ENCODE data around the gene PRKCE. TPM values are rescaled to one million over a fixed set of nuclear protein-coding genes. Genes with fewer than 3 reads are reported as not detected.

The PRKCE gene
- total and polyA plus RNA-seq, 4 experiments from 2014 or later = 1.8 to 21.7 (median 11.0) TPM

- no peak for DNase-seq
- Histone ChIP-seq H3K27ac (ENCODE audit: low read depth, low read length) (no peak overlapping the region), H3K4me3 (ENCODE audit: low read length in 2 of 2) (no peak overlapping the region), H3K9me3 (ENCODE audit: control insufficient read depth in 1 of 2, low read length in 2 of 2) (no peaks in the 10 kb centered on the region), H3K27me3 (ENCODE audit: insufficient read depth, low read length) (no peaks in the 10 kb centered on the region), H3K36me3 (ENCODE audit: insufficient read depth, low read length) (no peaks in the 10 kb centered on the region), H3K4me1 (ENCODE audit: insufficient read depth, low read length) (peaks cover 4% of the 10 kb centered on the region)
- H3K36me3 Mint-ChIP-seq = peaks cover 15 to 17% of the 10 kb centered on the region in 2 donors
- POLR2A ChIA-PET (ENCODE audit: partially characterized antibody) = no interaction called here
- CTCF ChIA-PET (ENCODE audit: partially characterized antibody) = no interaction called here
- H3K4me1 Mint-ChIP-seq = peaks cover 5 to 15% (median 11%) of the 10 kb centered on the region in 4 donors
- H3K27ac Mint-ChIP-seq = peak overlapping the region in 1 of 7 donors; percentile 46
- H3K9me3 Mint-ChIP-seq = no peaks in the 10 kb centered on the region
- no peak overlapping the region for H3K4me3 Mint-ChIP-seq
- H3K27me3 Mint-ChIP-seq = no peaks in the 10 kb centered on the region
- intact Hi-C loops (cut with micrococcal nuclease) = no loop called here
These were observed 431.3 kb downstream of the PRKCE start for GRCh38 chr2:46082531-46083485.

DNA sequence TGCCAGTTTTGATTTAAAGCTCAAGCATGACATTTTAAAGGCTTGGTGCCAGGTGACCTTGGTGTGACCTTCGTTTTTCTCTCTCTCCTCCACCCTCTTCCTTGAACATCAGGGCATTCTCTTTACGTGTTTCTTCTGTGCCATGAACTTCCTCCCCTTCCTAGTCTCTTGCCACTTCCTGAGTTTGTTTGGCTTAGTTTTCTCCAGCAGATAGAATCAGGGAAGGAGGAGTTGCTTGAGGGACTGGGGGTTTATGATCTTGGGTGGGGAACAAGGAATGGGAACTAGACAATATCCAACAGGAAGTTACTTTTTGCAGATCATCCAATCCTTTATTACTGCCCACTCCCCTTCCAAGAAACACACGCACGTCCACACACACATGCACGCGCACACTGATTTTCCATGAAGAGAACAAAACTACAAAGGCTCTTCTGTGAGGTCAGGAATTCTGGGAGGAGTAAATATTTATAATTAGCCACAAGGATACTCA, 435.1 kb downstream of the PRKCE start:
- H3K27me3 ChIP-seq (ENCODE audit: insufficient read depth, low read length) = no peaks in the 10 kb centered on the region
- peaks cover 3 to 10% (median 8%) of the 10 kb centered on the region in 4 donors for H3K4me1 Mint-ChIP-seq
- no peaks in the 10 kb centered on the region for H3K27me3 Mint-ChIP-seq
- no peak overlapping the region for H3K4me3 ChIP-seq (ENCODE audit: low read length in 2 of 2)
- peaks cover 4% of the 10 kb centered on the region for H3K4me1 ChIP-seq (ENCODE audit: insufficient read depth, low read length)
- POLR2A ChIA-PET (ENCODE audit: partially characterized antibody) = interaction anchor here (1.0 kb wide), 1 partner anchor 10 kb away, joined by 3 read pairs; no protein-coding TSS in a partner anchor
- no peak overlapping the region for H3K27ac ChIP-seq (ENCODE audit: low read depth, low read length)
- intact Hi-C loops (cut with micrococcal nuclease) = no loop called here
- CTCF ChIA-PET (ENCODE audit: partially characterized antibody) = no interaction called here
- peaks cover 28 to 37% of the 10 kb centered on the region in 2 donors for H3K36me3 Mint-ChIP-seq
- DNase-seq = no peak
- no peaks in the 10 kb centered on the region for H3K36me3 ChIP-seq (ENCODE audit: insufficient read depth, low read length)
- peaks cover 0 to 2% (median 0%) of the 10 kb centered on the region in 8 donors for H3K9me3 Mint-ChIP-seq
- peak overlapping the region in 1 of 7 donors; percentile 32 for H3K27ac Mint-ChIP-seq
- no peak overlapping the region for H3K4me3 Mint-ChIP-seq
- H3K9me3 ChIP-seq (ENCODE audit: control insufficient read depth in 1 of 2, low read length in 2 of 2) = no peaks in the 10 kb centered on the region

DNA sequence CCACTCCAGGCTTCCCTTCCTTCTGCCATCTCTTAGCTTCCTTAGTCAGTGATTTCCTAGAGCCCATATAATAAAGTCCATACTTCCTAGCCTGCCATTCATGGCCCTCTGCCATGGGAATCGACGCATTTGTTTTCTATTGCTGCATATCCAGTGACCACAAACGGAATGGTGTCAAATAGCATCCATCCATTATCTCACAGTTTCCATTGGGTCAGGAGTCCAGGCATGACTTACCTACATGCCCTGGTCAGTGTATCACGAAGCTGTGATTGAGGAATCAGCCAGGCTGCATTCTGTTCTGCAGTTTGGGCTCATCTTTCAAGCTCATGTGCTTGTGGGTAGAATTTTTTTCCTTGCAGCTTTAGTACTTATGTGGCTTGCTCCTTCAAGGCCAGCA, 436.0 kb downstream of the PRKCE start:
- peaks cover 2% of the 10 kb centered on the region for H3K4me1 ChIP-seq (ENCODE audit: insufficient read depth, low read length)
- Mint-ChIP-seq H3K27me3 (no peaks in the 10 kb centered on the region), H3K27ac (no peak overlapping the region), H3K4me3 (no peak overlapping the region), H3K9me3 (peaks cover 0 to 2% (median 0%) of the 10 kb centered on the region in 8 donors), H3K4me1 (peaks cover 0 to 4% (median 1%) of the 10 kb centered on the region in 4 donors), H3K36me3 (peaks cover 28 to 40% of the 10 kb centered on the region in 2 donors)
- no peak overlapping the region for H3K4me3 ChIP-seq (ENCODE audit: low read length in 2 of 2)
- H3K36me3 ChIP-seq (ENCODE audit: insufficient read depth, low read length) = no peaks in the 10 kb centered on the region
- DNase-seq = no peak
- POLR2A ChIA-PET (ENCODE audit: partially characterized antibody) = interaction anchor here (1.0 kb wide), 1 partner anchor 9 kb away, joined by 3 read pairs; no protein-coding TSS in a partner anchor
- CTCF ChIA-PET (ENCODE audit: partially characterized antibody) = no interaction called here
- intact Hi-C loops (cut with micrococcal nuclease) = no loop called here
- H3K27ac ChIP-seq (ENCODE audit: low read depth, low read length) = no peak overlapping the region
- no peaks in the 10 kb centered on the region for H3K27me3 ChIP-seq (ENCODE audit: insufficient read depth, low read length)
- H3K9me3 ChIP-seq (ENCODE audit: control insufficient read depth in 1 of 2, low read length in 2 of 2) = no peaks in the 10 kb centered on the region

GRCh38 chr2:46091004-46091403, 439.5 kb downstream of the PRKCE start:
- H3K27me3 ChIP-seq (ENCODE audit: insufficient read depth, low read length) = no peaks in the 10 kb centered on the region
- H3K9me3 ChIP-seq (ENCODE audit: control insufficient read depth in 1 of 2, low read length in 2 of 2) = no peaks in the 10 kb centered on the region
- peaks cover 33 to 57% of the 10 kb centered on the region in 2 donors for H3K36me3 Mint-ChIP-seq
- H3K4me1 Mint-ChIP-seq = peaks cover 0 to 3% (median 0%) of the 10 kb centered on the region in 4 donors
- H3K27me3 Mint-ChIP-seq = no peaks in the 10 kb centered on the region
- H3K36me3 ChIP-seq (ENCODE audit: insufficient read depth, low read length) = no peaks in the 10 kb centered on the region
- DNase-seq = no peak
- H3K4me1 ChIP-seq (ENCODE audit: insufficient read depth, low read length) = no peaks in the 10 kb centered on the region
- H3K9me3 Mint-ChIP-seq = peaks cover 0 to 2% (median 0%) of the 10 kb centered on the region in 8 donors
- intact Hi-C loops (cut with micrococcal nuclease) = no loop called here
- no peak overlapping the region for H3K27ac ChIP-seq (ENCODE audit: low read depth, low read length)
- H3K4me3 Mint-ChIP-seq = no peak overlapping the region
- ChIA-PET POLR2A (ENCODE audit: partially characterized antibody) (no interaction called here), CTCF (ENCODE audit: partially characterized antibody) (no interaction called here)
- no peak overlapping the region for H3K4me3 ChIP-seq (ENCODE audit: low read length in 2 of 2)
- H3K27ac Mint-ChIP-seq = no peak overlapping the region

GRCh38 chr2:46091961-46092667, 440.6 kb downstream of the PRKCE start:
- Mint-ChIP-seq H3K9me3 (peaks cover 0 to 2% (median 0%) of the 10 kb centered on the region in 8 donors), H3K27me3 (no peaks in the 10 kb centered on the region), H3K36me3 (peaks cover 25 to 53% of the 10 kb centered on the region in 2 donors), H3K4me1 (no peaks in the 10 kb centered on the region), H3K27ac (no peak overlapping the region), H3K4me3 (no peak overlapping the region)
- Histone ChIP-seq H3K27ac (ENCODE audit: low read depth, low read length) (no peak overlapping the region), H3K36me3 (ENCODE audit: insufficient read depth, low read length) (no peaks in the 10 kb centered on the region), H3K4me3 (ENCODE audit: low read length in 2 of 2) (no peak overlapping the region), H3K27me3 (ENCODE audit: insufficient read depth, low read length) (no peaks in the 10 kb centered on the region), H3K9me3 (ENCODE audit: control insufficient read depth in 1 of 2, low read length in 2 of 2) (no peaks in the 10 kb centered on the region), H3K4me1 (ENCODE audit: insufficient read depth, low read length) (no peaks in the 10 kb centered on the region)
- CTCF ChIA-PET (ENCODE audit: partially characterized antibody) = interaction anchor here (0.9 kb wide), 1 partner anchor 10 kb away, joined by 3 read pairs; no protein-coding TSS in a partner anchor
- POLR2A ChIA-PET (ENCODE audit: partially characterized antibody) = no interaction called here
- no peak for DNase-seq
- intact Hi-C loops (cut with micrococcal nuclease) = no loop called here

GRCh38 chr2:46094689-46095088, 443.2 kb downstream of the PRKCE start:
- Mint-ChIP-seq H3K4me3 (no peak overlapping the region), H3K4me1 (no peaks in the 10 kb centered on the region), H3K36me3 (peaks cover 9 to 36% of the 10 kb centered on the region in 2 donors), H3K27me3 (no peaks in the 10 kb centered on the region), H3K27ac (no peak overlapping the region), H3K9me3 (peaks cover 0 to 2% (median 0%) of the 10 kb centered on the region in 8 donors)
- Histone ChIP-seq H3K9me3 (ENCODE audit: control insufficient read depth in 1 of 2, low read length in 2 of 2) (no peaks in the 10 kb centered on the region), H3K27ac (ENCODE audit: low read depth, low read length) (no peak overlapping the region), H3K4me1 (ENCODE audit: insufficient read depth, low read length) (no peaks in the 10 kb centered on the region), H3K36me3 (ENCODE audit: insufficient read depth, low read length) (no peaks in the 10 kb centered on the region), H3K4me3 (ENCODE audit: low read length in 2 of 2) (no peak overlapping the region), H3K27me3 (ENCODE audit: insufficient read depth, low read length) (no peaks in the 10 kb centered on the region)
- intact Hi-C loops (cut with micrococcal nuclease) = no loop called here
- CTCF ChIA-PET (ENCODE audit: partially characterized antibody) = no interaction called here
- no peak for DNase-seq
- POLR2A ChIA-PET (ENCODE audit: partially characterized antibody) = interaction anchor here (0.7 kb wide), 1 partner anchor 107 kb away, joined by 3 read pairs; no protein-coding TSS in a partner anchor

GRCh38 chr2:46095830-46096229, 444.4 kb downstream of the PRKCE start:
- peaks cover 6 to 33% of the 10 kb centered on the region in 2 donors for H3K36me3 Mint-ChIP-seq
- H3K4me3 Mint-ChIP-seq = no peak overlapping the region
- no peaks in the 10 kb centered on the region for H3K36me3 ChIP-seq (ENCODE audit: insufficient read depth, low read length)
- CTCF ChIA-PET (ENCODE audit: partially characterized antibody) = no interaction called here
- H3K9me3 ChIP-seq (ENCODE audit: control insufficient read depth in 1 of 2, low read length in 2 of 2) = no peaks in the 10 kb centered on the region
- no peaks in the 10 kb centered on the region for H3K27me3 ChIP-seq (ENCODE audit: insufficient read depth, low read length)
- no peaks in the 10 kb centered on the region for H3K4me1 ChIP-seq (ENCODE audit: insufficient read depth, low read length)
- H3K4me3 ChIP-seq (ENCODE audit: low read length in 2 of 2) = no peak overlapping the region
- POLR2A ChIA-PET (ENCODE audit: partially characterized antibody) = no interaction called here
- no peaks in the 10 kb centered on the region for H3K4me1 Mint-ChIP-seq
- no peak for DNase-seq
- H3K27ac ChIP-seq (ENCODE audit: low read depth, low read length) = no peak overlapping the region
- no peaks in the 10 kb centered on the region for H3K27me3 Mint-ChIP-seq
- intact Hi-C loops (cut with micrococcal nuclease) = no loop called here
- H3K9me3 Mint-ChIP-seq = peaks cover 0 to 2% (median 0%) of the 10 kb centered on the region in 8 donors
- no peak overlapping the region for H3K27ac Mint-ChIP-seq

Measured in CD4-positive, alpha-beta memory T cell (primary cell).